HG03432 (cell line): ENCODE data around the gene YWHAH.
A peak's percentile ranks its signal among the peaks of the same experiment; 100 is the strongest.
"Not testable (repeated sequence)": the region's sequence is repeated elsewhere in the genome, so short reads cannot be mapped to it uniquely, and the experiment has no call there.

Experiments
- ATAC-seq: cut with Tn5 transposase; IDR thresholded peaks from one replicate; pipeline ENCODE4 v1.9.1; 2021; ENCODE audit warnings: mild to moderate bottlenecking, moderate library complexity; ENCODE audit not compliant: unreplicated experiment

YWHAH gene

GRCh38 chr22:31977141-31977841 lies 33.0 kb downstream of the YWHAH start:
- ATAC-seq, result peak; percentile 40

GRCh38 chr22:31977939-31978338 lies 33.6 kb downstream of the YWHAH start:
- ATAC-seq, result no peak

GRCh38 chr22:31980628-31981027 lies 36.3 kb downstream of the YWHAH start:
- ATAC-seq, result no peak

- ATAC-seq, result not testable (repeated sequence)
Observed at GRCh38 chr22:31981976-31982375, 37.6 kb downstream of the YWHAH start.

DNA sequence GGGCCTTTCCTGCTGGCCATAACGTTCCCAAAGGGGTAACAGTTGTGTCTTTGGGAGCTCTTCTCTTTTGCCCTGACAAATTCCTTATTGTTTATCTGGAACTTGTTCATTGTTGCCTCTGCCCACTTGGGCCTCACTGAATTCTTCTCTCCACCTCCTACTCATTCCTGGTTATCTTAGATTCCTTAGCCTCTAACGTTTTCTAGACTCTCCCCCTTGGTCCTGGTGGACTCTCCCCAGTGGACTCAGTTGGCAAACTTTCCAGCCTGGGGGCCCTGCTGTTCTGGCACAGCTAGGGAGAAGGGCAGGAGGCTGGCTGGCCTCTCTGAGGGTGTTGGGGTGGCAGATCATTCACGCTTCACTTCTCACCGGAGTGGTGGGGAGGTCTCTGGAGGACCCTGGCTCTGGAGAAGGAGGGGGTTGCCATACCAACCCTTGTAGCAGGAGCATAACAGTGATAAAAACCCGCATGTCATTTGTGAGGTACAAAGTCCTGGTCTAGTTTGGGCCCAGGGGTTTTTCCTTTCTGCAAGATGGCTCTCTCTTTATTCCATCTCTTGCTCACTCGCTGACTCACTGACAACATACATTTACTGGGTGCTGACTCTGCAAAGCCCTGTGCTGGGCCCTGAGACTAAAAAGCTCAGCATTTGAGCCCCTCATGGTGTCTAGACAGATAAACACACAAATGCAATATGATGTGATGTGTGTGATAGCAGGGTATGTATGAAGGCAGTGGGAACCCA lies 39.7 kb downstream of the YWHAH start:
- no peak for ATAC-seq

DNA sequence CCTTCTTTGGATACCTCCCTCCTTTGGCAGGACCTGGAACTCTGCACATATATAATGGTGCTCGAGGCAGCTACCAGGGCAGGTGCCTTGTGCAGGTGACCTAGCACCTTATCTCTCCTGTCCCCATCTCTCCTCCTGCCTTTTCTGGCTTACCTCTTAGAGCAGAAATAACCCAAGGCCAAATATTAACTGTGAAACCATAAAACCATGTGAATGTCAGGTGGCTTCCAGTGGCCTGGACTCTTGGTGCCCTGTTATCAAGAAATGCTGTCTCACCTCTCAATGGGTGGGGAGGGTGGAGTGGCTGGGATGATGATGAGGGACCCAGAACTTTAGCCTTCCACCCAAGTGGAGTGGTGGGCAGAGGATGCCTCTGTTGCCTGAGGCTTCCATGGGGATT lies 42.9 kb downstream of the YWHAH start:
- ATAC-seq, result no peak

GRCh38 chr22:31991102-31991839 lies 46.9 kb downstream of the YWHAH start:
- ATAC-seq, result no peak

- ATAC-seq, result no peak
Observed at GRCh38 chr22:31995046-31995445, 50.7 kb downstream of the YWHAH start.

DNA sequence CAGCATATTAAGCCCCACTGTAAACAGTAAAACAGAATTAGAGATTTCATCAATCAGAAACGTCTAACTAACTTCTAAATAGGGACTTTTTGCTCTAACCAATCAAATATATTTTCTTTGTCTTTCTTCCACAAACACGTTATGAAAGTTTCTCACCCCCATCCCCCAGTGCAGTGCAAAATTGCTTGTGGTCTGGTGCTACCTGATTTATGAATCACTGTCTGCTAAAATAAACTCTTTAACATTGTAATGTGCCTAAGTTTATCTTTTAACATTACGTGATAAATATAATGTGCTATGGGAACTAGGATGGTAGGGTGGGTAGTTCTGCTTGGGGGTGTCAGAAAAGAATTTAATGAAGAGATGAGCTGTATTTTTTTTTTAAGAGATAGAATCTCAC lies 51.5 kb downstream of the YWHAH start:
- ATAC-seq, result no peak

DNA sequence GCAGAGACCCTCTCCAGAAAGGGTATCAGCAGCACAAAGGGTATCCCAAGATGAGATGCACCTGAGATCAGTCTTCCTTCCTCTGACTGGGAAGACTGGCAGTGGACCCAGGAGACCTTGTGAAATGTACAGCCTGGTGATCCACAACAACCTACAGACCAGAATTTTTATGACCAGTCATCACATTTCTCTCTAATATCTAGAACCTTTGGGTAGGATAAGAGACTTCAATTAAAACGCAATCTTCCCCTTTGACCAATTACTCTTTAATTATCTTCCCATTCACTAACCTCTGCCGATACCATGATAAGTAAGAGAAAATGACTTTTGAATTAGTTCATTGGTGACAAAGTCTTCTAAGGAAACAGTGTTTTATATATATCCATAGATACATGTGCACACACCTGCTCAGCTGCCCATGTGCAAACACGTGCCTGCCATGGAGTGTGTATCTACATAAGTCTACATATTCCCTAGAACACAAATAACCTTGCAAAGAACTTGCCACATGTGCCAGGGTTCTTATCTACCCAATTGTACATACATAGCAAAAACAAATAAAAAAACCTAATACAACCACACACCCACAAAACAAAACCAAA lies 54.5 kb downstream of the YWHAH start:
- ATAC-seq, result no peak

- no peak for ATAC-seq
Observed at GRCh38 chr22:32000181-32000580, 55.8 kb downstream of the YWHAH start.

- no peak for ATAC-seq
Observed at GRCh38 chr22:32005453-32005852, 61.1 kb downstream of the YWHAH start.
